Endodermal cell (in vitro differentiated cells): ENCODE data around the gene DEGS2. TPM values are rescaled to one million over a fixed set of nuclear protein-coding genes. Genes with fewer than 3 reads are reported as not detected.

Experiments
- DNase-seq: peaks from one replicate; pipeline ENCODE4 v3.0.0-alpha.2; 2017
- H3K27ac ChIP-seq: 2 replicates; pipeline ENCODE4 v1.5.1; 2013; ENCODE audit warnings: mild to moderate bottlenecking, low read depth, low read length, moderate library complexity
- H3K27me3 ChIP-seq: 2 replicates; pipeline ENCODE4 v1.6.1; 2013; ENCODE audit warnings: mild to moderate bottlenecking, low read length, moderate library complexity; ENCODE audit not compliant: insufficient read depth, control insufficient read depth, poor library complexity, severe bottlenecking
- H3K36me3 ChIP-seq: 2 replicates; pipeline ENCODE4 v1.7.0; 2013; ENCODE audit warnings: mild to moderate bottlenecking, low read length, moderate library complexity; ENCODE audit not compliant: control insufficient read depth, insufficient read depth
- H3K4me1 ChIP-seq: one replicate; pipeline ENCODE4 v1.7.0; 2013; ENCODE audit warnings: low read length; ENCODE audit not compliant: control insufficient read depth, insufficient read depth
- H3K4me3 ChIP-seq: 2 replicates; pipeline ENCODE4 v1.5.1; 2013; ENCODE audit warnings: mild to moderate bottlenecking, low read length, moderate library complexity
- H3K9ac ChIP-seq: 2 replicates; pipeline ENCODE4 v1.6.1; 2013; ENCODE audit warnings: mild to moderate bottlenecking, low read length, moderate library complexity; ENCODE audit not compliant: poor library complexity, severe bottlenecking; ENCODE audit errors: extremely low read depth
- H3K9me3 ChIP-seq: 2 replicates; pipeline ENCODE4 v1.6.1; 2013; ENCODE audit warnings: mild to moderate bottlenecking, low read length, moderate library complexity; ENCODE audit not compliant: control insufficient read depth
- H3K27ac Mint-ChIP-seq: 2 replicates; pipeline ENCODE4 v1.8.0; 2020; ENCODE audit warnings: mixed read lengths
- H3K27me3 Mint-ChIP-seq: 2 replicates; pipeline ENCODE4 v1.8.0; 2021; ENCODE audit warnings: mild to moderate bottlenecking, mixed read lengths; ENCODE audit not compliant: insufficient read depth
- H3K36me3 Mint-ChIP-seq: 2 replicates; pipeline ENCODE4 v1.8.0; 2020; ENCODE audit warnings: low read depth, mixed read lengths
- H3K4me1 Mint-ChIP-seq: 2 replicates; pipeline ENCODE4 v1.8.0; 2020; ENCODE audit warnings: mixed read lengths
- H3K4me3 Mint-ChIP-seq: 2 replicates; pipeline ENCODE4 v1.8.0; 2020; ENCODE audit warnings: mild to moderate bottlenecking, moderate library complexity, mixed read lengths
- H3K9me3 Mint-ChIP-seq: 2 replicates; pipeline ENCODE4 v1.8.0; 2020; ENCODE audit warnings: mild to moderate bottlenecking, mixed read lengths
- WGBS, 2 experiments: methylation state at CpG; one replicate each; pipeline versions ENCODE4 v1.1.5 to v1.1.7; 2013; ENCODE audit warnings: missing lambda C conversion rate in 2 of 2, mixed read lengths in 1 of 2; ENCODE audit not compliant: insufficient coverage in 1 of 2, insufficient read length in 1 of 2; 5-methylcytosine and 5-hydroxymethylcytosine counted together
- total RNA-seq, 2 donors: library from RNA; stranded (reverse); fragmentation: NEBNext Ultra II Directional in 1 of 2; extraction: Animal tissue kit (Norgen Biotek cat#: 25700) in 1 of 2; gene quantifications; 2 replicates in 1 of 2; 3 replicates in 1 of 2; pipeline ENCODE4 v1.2.1, GENCODE V29; 2021
- TF ChIP-seq, protein P1 (sequence below): fragments of 200-600 bp; sonication (generic); conservative IDR thresholded peaks from 2 replicates; pipeline ENCODE4 v1.5.0; 2021; ENCODE audit warnings: antibody characterized with exemption, mild to moderate bottlenecking

The DEGS2 gene
- total RNA-seq, 2 donors from 2014 or later, result 0.18 to 0.24 TPM

GRCh38 chr14:100123618-100124017, 35.8 kb downstream of the DEGS2 start:
- H3K27ac ChIP-seq, result no peak overlapping the region
- H3K4me3 Mint-ChIP-seq, result no peak overlapping the region
- H3K9me3 Mint-ChIP-seq, result no peaks in the 10 kb centered on the region
- no peaks in the 10 kb centered on the region for H3K9me3 ChIP-seq
- no peak overlapping the region for H3K27ac Mint-ChIP-seq
- TF ChIP-seq, protein P1, sequence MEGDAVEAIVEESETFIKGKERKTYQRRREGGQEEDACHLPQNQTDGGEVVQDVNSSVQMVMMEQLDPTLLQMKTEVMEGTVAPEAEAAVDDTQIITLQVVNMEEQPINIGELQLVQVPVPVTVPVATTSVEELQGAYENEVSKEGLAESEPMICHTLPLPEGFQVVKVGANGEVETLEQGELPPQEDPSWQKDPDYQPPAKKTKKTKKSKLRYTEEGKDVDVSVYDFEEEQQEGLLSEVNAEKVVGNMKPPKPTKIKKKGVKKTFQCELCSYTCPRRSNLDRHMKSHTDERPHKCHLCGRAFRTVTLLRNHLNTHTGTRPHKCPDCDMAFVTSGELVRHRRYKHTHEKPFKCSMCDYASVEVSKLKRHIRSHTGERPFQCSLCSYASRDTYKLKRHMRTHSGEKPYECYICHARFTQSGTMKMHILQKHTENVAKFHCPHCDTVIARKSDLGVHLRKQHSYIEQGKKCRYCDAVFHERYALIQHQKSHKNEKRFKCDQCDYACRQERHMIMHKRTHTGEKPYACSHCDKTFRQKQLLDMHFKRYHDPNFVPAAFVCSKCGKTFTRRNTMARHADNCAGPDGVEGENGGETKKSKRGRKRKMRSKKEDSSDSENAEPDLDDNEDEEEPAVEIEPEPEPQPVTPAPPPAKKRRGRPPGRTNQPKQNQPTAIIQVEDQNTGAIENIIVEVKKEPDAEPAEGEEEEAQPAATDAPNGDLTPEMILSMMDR, result no peak
- peaks cover 8% of the 10 kb centered on the region for H3K36me3 ChIP-seq
- H3K4me1 ChIP-seq, result no peaks in the 10 kb centered on the region
- no peaks in the 10 kb centered on the region for H3K27me3 ChIP-seq
- DNase-seq, result no peak
- no peaks in the 10 kb centered on the region for H3K27me3 Mint-ChIP-seq
- H3K36me3 Mint-ChIP-seq, result peaks cover 7% of the 10 kb centered on the region
- H3K4me3 ChIP-seq, result no peak overlapping the region
- no peak overlapping the region for H3K9ac ChIP-seq
- no peaks in the 10 kb centered on the region for H3K4me1 Mint-ChIP-seq
- 94 to 98% methylated on average over 6 to 10 of the region's 10 CpGs for WGBS, 2 experiments

DNA sequence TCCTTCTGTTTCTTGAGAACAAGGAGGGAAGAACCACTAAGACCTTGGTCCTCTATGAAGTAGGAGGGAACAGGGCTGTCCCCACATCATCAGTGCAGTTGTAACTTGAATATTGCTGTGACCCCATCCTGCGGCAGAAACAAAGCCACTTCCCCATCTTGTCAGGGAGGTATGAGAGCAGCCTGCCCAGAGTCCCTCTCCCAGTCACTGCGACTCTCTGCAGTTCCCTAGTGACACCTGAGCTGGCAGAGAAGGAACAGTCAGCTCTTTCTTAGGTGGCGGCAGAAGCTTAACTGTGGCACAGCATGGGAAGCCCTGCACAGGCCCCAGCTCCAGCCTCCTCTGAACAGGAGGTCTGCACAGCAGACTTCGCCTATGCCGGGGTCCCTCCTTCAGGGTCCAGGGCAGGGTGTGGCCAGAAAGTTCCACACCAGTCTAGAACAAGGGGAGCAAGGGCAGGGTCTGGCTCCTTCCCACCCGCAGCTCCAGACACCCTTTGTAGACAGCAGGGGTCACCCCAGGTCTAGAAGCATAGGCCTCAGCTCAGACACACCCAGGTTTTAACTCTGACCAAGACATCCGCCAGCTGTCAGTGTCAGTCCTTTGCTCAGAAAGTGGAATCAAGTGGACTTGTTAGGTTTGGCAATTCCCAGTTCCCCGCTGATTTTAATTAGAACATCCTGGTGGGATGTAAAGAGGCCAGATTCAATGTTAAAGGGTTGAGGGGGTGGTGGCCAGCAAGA, 36.8 kb downstream of the DEGS2 start:
- Mint-ChIP-seq H3K9me3 (no peaks in the 10 kb centered on the region), H3K4me1 (no peaks in the 10 kb centered on the region), H3K27me3 (no peaks in the 10 kb centered on the region), H3K27ac (no peak overlapping the region), H3K36me3 (peaks cover 5% of the 10 kb centered on the region), H3K4me3 (no peak overlapping the region)
- Histone ChIP-seq H3K9ac (no peak overlapping the region), H3K27me3 (no peaks in the 10 kb centered on the region), H3K36me3 (peaks cover 8% of the 10 kb centered on the region), H3K4me3 (no peak overlapping the region), H3K9me3 (no peaks in the 10 kb centered on the region), H3K27ac (no peak overlapping the region), H3K4me1 (no peaks in the 10 kb centered on the region)
- no peak for DNase-seq
- TF ChIP-seq, protein P1, result peak; percentile 25
- 94% methylated on average over 6 to 8 of the region's 8 CpGs for WGBS, 2 experiments

DNA sequence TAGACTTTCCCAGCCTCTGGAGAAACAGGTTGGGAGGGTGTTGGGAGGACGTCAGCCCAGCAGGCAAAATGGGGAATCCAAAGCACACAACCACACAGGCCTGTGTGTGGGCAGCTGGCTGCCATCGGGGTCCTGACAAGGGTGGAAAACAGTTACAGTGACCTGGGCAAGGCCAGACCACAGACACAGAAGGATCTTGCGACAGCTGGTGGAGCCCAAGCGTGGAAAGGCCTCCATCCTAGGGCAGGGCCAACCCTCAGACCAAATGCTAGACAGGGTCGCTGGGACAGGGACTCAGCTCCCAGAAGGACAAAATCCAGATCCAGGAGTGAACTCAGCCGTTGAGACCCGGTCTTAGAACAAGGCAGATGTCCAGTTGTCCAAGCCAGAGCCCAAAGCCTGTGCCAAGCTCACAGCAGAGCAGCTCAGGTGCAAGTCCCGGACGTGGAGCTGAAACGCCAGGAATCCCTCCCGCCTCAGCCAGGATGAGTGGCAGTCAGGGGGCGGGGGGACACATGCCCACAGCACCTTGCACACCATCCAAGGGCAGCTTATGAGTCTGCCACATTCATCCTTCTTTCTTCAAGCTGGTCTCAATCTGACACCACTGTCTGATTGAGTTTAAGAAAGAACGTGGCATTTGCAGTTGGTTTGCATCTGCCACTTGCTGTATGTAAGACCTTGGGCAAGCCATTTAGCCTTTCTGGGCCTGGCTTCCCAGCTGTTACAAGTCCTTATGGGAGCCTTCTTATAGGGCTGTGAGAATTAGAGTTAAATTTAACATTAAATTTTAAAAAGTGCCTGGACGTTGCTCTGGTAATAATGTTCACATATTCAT, 37.6 kb downstream of the DEGS2 start:
- Histone ChIP-seq H3K36me3 (peaks cover 9% of the 10 kb centered on the region), H3K4me3 (no peak overlapping the region), H3K27ac (no peak overlapping the region), H3K9ac (no peak overlapping the region), H3K4me1 (no peaks in the 10 kb centered on the region), H3K9me3 (no peaks in the 10 kb centered on the region), H3K27me3 (no peaks in the 10 kb centered on the region)
- H3K9me3 Mint-ChIP-seq, result no peaks in the 10 kb centered on the region
- no peak for DNase-seq
- H3K4me1 Mint-ChIP-seq, result no peaks in the 10 kb centered on the region
- no peak overlapping the region for H3K4me3 Mint-ChIP-seq
- TF ChIP-seq, protein P1, result no peak
- H3K36me3 Mint-ChIP-seq, result peaks cover 3% of the 10 kb centered on the region
- WGBS, 2 experiments, result 90 to 94% methylated on average over 11 to 14 of the region's 14 CpGs
- H3K27me3 Mint-ChIP-seq, result no peaks in the 10 kb centered on the region
- H3K27ac Mint-ChIP-seq, result no peak overlapping the region
